ENCODE measurements around the gene PDGFRA.
A peak's percentile ranks its signal among the peaks of the same experiment; 100 is the strongest.

PDGFRA gene

DNA sequence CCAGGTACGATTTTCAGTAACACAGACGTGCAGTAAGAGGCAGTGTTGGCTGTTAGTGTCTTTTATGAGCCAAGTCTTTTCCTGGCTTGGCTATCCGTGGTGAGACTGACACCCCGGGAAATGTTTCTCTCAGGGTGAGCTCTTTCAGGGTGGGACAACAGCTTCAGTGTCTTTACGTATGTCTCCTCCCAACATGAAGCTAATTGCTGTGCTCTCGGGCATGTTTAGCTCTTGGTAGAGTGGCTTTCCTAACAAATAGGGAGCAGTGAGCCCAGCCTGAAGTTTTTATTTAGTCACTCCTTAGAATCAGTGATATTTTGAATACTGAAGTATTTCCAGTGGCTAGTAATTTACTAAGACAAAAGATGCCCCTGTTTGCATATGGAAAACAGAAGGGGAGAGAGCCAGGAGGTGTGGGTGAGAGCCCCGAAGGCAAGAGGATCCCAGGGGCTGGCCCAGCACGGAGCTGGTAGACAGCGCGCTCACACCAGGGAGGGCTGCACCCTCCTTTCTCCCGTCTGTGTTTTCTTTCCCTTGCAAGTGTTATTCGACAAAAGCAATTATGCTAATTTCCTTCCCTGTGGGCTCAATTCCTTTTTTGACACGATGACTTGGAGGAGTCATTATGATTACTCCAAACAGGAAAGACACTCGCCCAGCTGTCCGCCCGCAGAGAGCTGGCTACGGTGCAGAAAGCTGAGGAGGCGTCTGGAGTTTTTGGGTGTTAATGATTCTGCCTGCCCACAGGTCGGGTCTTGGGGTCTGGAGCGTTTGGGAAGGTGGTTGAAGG, 47.7 kb downstream of the PDGFRA start:
- H3K4me3 ChIP-seq (replicated peaks; ENCODE audit: low read depth, low read length) = no peak overlapping the region
- TF ChIP-seq, protein P1, sequence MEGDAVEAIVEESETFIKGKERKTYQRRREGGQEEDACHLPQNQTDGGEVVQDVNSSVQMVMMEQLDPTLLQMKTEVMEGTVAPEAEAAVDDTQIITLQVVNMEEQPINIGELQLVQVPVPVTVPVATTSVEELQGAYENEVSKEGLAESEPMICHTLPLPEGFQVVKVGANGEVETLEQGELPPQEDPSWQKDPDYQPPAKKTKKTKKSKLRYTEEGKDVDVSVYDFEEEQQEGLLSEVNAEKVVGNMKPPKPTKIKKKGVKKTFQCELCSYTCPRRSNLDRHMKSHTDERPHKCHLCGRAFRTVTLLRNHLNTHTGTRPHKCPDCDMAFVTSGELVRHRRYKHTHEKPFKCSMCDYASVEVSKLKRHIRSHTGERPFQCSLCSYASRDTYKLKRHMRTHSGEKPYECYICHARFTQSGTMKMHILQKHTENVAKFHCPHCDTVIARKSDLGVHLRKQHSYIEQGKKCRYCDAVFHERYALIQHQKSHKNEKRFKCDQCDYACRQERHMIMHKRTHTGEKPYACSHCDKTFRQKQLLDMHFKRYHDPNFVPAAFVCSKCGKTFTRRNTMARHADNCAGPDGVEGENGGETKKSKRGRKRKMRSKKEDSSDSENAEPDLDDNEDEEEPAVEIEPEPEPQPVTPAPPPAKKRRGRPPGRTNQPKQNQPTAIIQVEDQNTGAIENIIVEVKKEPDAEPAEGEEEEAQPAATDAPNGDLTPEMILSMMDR (IDR thresholded peaks at IDR 0.05; ENCODE audit: low read length, missing control alignments) = no peak
- no peak for DNase-seq (ENCODE audit: low read depth)

DNA sequence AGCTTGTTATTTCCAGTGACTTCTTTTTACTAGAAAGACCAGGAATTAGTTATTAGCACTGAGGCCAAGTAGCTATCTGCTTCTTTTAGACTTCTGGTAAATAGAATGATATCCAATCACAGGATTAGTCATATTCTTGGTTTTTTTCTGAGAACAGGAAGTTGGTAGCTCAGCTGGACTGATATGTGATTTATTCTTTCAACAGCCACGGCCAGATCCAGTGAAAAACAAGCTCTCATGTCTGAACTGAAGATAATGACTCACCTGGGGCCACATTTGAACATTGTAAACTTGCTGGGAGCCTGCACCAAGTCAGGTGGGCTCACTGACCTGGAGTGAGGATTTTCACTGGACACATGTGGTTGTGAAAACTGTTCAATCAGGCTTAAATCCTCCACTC, 48.6 kb downstream of the PDGFRA start:
- DNase-seq (ENCODE audit: low read depth) = peak; percentile 82
- no peak overlapping the region for H3K4me3 ChIP-seq (replicated peaks; ENCODE audit: low read depth, low read length)
- TF ChIP-seq, protein P1 (IDR thresholded peaks at IDR 0.05; ENCODE audit: low read length, missing control alignments) = no peak

DNA sequence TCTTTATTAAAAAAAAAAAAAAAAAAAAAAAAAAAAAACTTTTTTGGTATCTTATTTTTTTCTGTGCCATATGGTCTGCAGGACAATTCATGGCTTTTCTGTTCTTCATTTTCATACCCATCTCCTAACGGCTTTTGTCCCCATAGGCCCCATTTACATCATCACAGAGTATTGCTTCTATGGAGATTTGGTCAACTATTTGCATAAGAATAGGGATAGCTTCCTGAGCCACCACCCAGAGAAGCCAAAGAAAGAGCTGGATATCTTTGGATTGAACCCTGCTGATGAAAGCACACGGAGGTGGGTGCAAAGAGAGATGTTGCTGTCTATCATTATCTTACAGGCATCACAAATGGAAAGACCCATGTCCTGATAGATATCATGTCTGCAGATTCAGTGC, 49.1 kb downstream of the PDGFRA start:
- no peak for DNase-seq (ENCODE audit: low read depth)
- H3K4me3 ChIP-seq (replicated peaks; ENCODE audit: low read depth, low read length) = no peak overlapping the region
- TF ChIP-seq, protein P1 (IDR thresholded peaks at IDR 0.05; ENCODE audit: low read length, missing control alignments) = no peak

DNA sequence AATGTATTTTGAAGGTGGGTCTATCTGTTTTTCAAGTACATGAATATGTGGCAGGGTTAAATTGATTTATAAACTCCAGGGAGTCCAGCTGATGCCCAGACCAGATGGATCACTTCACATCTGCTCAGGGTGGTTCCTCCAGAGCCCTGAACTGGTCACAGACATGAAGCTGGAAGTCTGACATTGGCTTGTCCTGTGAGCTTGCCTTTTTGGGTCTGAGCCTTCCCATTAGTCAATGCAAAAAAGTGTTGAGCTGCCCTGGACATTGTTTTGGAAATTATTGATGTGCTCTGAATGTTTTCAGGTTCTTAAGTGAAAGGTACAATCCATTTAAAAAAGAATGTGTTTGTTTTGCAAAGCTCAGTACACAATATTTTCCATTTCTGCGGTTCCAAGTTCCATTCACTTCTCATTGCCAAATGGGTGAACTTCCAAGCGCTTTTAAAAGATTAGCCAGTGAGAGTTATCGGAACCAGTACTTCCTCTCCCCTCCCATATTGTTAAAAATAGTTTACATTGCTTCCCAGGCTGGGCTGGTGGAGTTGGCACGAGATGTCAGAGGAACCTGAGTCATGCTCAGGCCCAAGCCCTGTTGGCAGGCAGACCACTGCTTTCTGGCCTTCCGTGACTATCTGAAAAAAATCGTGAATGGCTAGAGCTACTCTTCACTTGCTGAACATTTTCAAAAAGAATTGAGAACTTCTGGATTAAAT, 52.1 kb downstream of the PDGFRA start:
- peak; percentile 98 for DNase-seq (ENCODE audit: low read depth)
- H3K4me3 ChIP-seq (replicated peaks; ENCODE audit: low read depth, low read length) = no peak overlapping the region
- TF ChIP-seq, protein P1 (IDR thresholded peaks at IDR 0.05; ENCODE audit: low read length, missing control alignments) = no peak

DNA sequence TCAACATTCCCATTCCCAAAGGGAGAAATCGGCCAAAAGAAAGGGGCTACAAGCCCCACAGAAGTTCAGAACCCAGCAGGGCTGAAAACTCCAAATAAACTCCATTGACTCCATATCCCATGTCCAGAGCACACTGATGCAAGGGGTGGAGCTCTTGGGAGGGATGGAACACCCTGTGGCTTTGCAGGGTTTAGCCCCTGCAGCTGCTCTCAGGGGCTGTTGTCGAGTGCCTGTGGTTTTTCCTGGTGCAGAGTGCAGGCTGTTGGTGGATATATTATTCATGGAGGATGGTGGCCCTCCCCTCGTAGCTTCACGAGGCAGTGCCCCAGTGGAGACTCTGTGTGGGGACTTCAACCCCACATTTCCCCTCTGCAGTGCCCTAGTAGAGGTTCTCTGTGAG, 53.7 kb downstream of the PDGFRA start:
- no peak overlapping the region for H3K4me3 ChIP-seq (replicated peaks; ENCODE audit: low read depth, low read length)
- TF ChIP-seq, protein P1 (IDR thresholded peaks at IDR 0.05; ENCODE audit: low read length, missing control alignments) = no peak
- no peak for DNase-seq (ENCODE audit: low read depth)

DNA sequence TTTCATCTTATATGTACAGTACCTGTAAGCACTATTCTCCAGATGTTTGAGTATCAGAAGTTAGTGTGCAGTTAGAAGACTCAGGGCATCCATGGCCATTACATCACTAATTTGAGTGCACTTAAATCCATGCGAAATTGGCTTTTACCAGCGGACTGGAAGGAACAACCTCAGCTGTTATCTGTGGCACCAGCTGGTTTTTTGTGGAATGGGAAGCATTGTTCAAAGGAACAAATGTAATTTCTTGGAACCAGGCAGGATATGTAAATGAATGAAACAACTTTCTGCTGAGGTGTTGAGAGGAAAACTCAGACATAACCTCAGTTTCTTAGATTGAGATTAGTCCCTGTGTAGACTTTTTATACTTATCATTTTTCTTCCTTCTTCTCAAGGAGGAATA, 60.2 kb downstream of the PDGFRA start:
- TF ChIP-seq, protein P1 (IDR thresholded peaks at IDR 0.05; ENCODE audit: low read length, missing control alignments) = no peak
- no peak overlapping the region for H3K4me3 ChIP-seq (replicated peaks; ENCODE audit: low read depth, low read length)
- DNase-seq (ENCODE audit: low read depth) = no peak
